MM.1S (cell line): ENCODE results near the gene DGCR6L.
"Not testable (repeated sequence)": the region's sequence is repeated elsewhere in the genome, so short reads cannot be mapped to it uniquely, and the experiment has no call there.

Experiments
- DNase-seq: peaks from one replicate; pipeline ENCODE4 v3.0.0-alpha.2; 2015
- H2AFZ ChIP-seq: fragments of 300-600 bp; sonication (generic); 2 replicates; pipeline ENCODE4 v1.6.0; 2016; ENCODE audit warnings: antibody characterized with exemption, low read length
- H3F3A ChIP-seq: fragments of 300-600 bp; sonication (generic); 2 replicates; pipeline ENCODE4 v1.6.1; 2016; ENCODE audit warnings: mild to moderate bottlenecking, antibody characterized with exemption, low read length, moderate library complexity, mixed read lengths; ENCODE audit not compliant: insufficient read depth
- H3K27ac ChIP-seq: fragments of 300-600 bp; sonication (generic); 2 replicates; pipeline ENCODE4 v1.5.1; 2016; ENCODE audit warnings: mild to moderate bottlenecking, low read length
- H3K27me3 ChIP-seq: fragments of 300-600 bp; sonication (generic); replicated peaks from 2 replicates; pipeline ENCODE4 v1.6.0; 2016; ENCODE audit warnings: low read length; ENCODE audit not compliant: insufficient read depth
- H3K36me3 ChIP-seq: fragments of 300-600 bp; sonication (generic); replicated peaks from 2 replicates; pipeline ENCODE4 v1.6.1; 2016; ENCODE audit warnings: mild to moderate bottlenecking, low read length, mixed read lengths; ENCODE audit not compliant: insufficient read depth
- H3K4me1 ChIP-seq: fragments of 300-600 bp; sonication (generic); 2 replicates; pipeline ENCODE4 v1.6.1; 2016; ENCODE audit warnings: low read length, mixed read lengths
- H3K4me2 ChIP-seq: fragments of 300-600 bp; sonication (generic); 2 replicates; pipeline ENCODE4 v1.6.0; 2016; ENCODE audit warnings: low read depth, low read length
- H3K4me3 ChIP-seq: fragments of 300-600 bp; sonication (generic); 2 replicates; pipeline ENCODE4 v1.5.1; 2016; ENCODE audit warnings: low read length, mixed read lengths
- H3K79me2 ChIP-seq: fragments of 300-600 bp; sonication (generic); 2 replicates; pipeline ENCODE4 v1.6.1; 2016; ENCODE audit warnings: mixed run types, low read length, mixed read lengths
- H3K9ac ChIP-seq: fragments of 300-600 bp; sonication (generic); 2 replicates; pipeline ENCODE4 v1.6.1; 2016; ENCODE audit warnings: low read length, mixed read lengths
- H3K9me2 ChIP-seq: fragments of 300-600 bp; sonication (generic); replicated peaks from 2 replicates; pipeline ENCODE4 v1.6.1; 2016; ENCODE audit warnings: mild to moderate bottlenecking, low read length, mixed read lengths; ENCODE audit not compliant: insufficient read depth
- H3K9me3 ChIP-seq: fragments of 300-600 bp; sonication (generic); replicated peaks from 2 replicates; pipeline ENCODE4 v1.6.1; 2016; ENCODE audit warnings: mild to moderate bottlenecking, low read length, mixed read lengths; ENCODE audit not compliant: insufficient read depth
- H4K20me1 ChIP-seq: fragments of 300-600 bp; sonication (generic); 2 replicates; pipeline ENCODE4 v1.6.1; 2016; ENCODE audit warnings: mild to moderate bottlenecking, low read length, moderate library complexity, mixed read lengths; ENCODE audit not compliant: insufficient read depth
- CTCF ChIP-seq: fragments of 300-600 bp; sonication (generic); IDR thresholded peaks from 2 replicates; pipeline ENCODE4 v1.5.1; 2016; ENCODE audit warnings: antibody characterized with exemption, low read length, mixed read lengths
- EZH2 ChIP-seq: fragments of 300-600 bp; sonication (generic); optimal IDR thresholded peaks from 2 replicates; pipeline ENCODE3; 2017; ENCODE audit warnings: low read depth, mild to moderate bottlenecking, antibody characterized with exemption, low read length, mixed read lengths
- EZH2phosphoT487 ChIP-seq: fragments of 300-600 bp; sonication (generic); IDR thresholded peaks from 2 replicates; pipeline ENCODE4 v1.6.1; 2018; ENCODE audit warnings: antibody characterized with exemption, low read length

DGCR6L gene

GRCh38 chr22:20312396-20313191 is 7.3 kb downstream of the DGCR6L start:
- Histone ChIP-seq H3K79me2 (peaks cover 11% of the 10 kb centered on the region), H3K27me3 (no peaks in the 10 kb centered on the region), H3K4me3 (no peak overlapping the region), H3K36me3 (no peaks in the 10 kb centered on the region), H3K27ac (no peak overlapping the region), H3K4me1 (no peaks in the 10 kb centered on the region), H2AFZ (no peak overlapping the region), H3K9ac (no peak overlapping the region), H3K9me3 (no peaks in the 10 kb centered on the region), H4K20me1 (no peaks in the 10 kb centered on the region), H3K9me2 (no peaks in the 10 kb centered on the region), H3K4me2 (no peak overlapping the region), H3F3A (no peaks in the 10 kb centered on the region)
- no peak for TF ChIP-seq CTCF
- no peak for TF ChIP-seq EZH2phosphoT487
- TF ChIP-seq EZH2 = no peak
- no peak for DNase-seq

GRCh38 chr22:20311249-20312062 is 8.4 kb downstream of the DGCR6L start:
- H3K9me3 ChIP-seq, H3K9ac ChIP-seq, DNase-seq, H3K4me3 ChIP-seq, H3K27me3 ChIP-seq, H3K36me3 ChIP-seq, H3K9me2 ChIP-seq, H4K20me1 ChIP-seq, H3K4me2 ChIP-seq, H3K27ac ChIP-seq, H3K79me2 ChIP-seq, H3K4me1 ChIP-seq, H3F3A ChIP-seq, H2AFZ ChIP-seq: not testable (repeated sequence)

GRCh38 chr22:20310773-20311172 is 9.1 kb downstream of the DGCR6L start:
- not testable (repeated sequence) for DNase-seq, H3K4me1 ChIP-seq, H3K36me3 ChIP-seq, H3K4me2 ChIP-seq, H3K79me2 ChIP-seq, H4K20me1 ChIP-seq, H3K9ac ChIP-seq, H3K27ac ChIP-seq, H3K4me3 ChIP-seq, H3K9me3 ChIP-seq, H2AFZ ChIP-seq, H3F3A ChIP-seq, H3K9me2 ChIP-seq, H3K27me3 ChIP-seq

GRCh38 chr22:20310180-20310579 is 9.7 kb downstream of the DGCR6L start:
- not testable (repeated sequence) for H3F3A ChIP-seq, H3K27ac ChIP-seq, DNase-seq, H3K27me3 ChIP-seq, H3K4me1 ChIP-seq, H3K79me2 ChIP-seq, H2AFZ ChIP-seq, H3K4me3 ChIP-seq, H3K9ac ChIP-seq, H3K9me3 ChIP-seq, H3K9me2 ChIP-seq, H3K4me2 ChIP-seq, H4K20me1 ChIP-seq, H3K36me3 ChIP-seq

GRCh38 chr22:20308806-20309650 is 10.8 kb downstream of the DGCR6L start:
- H3K9ac ChIP-seq, H3F3A ChIP-seq, H3K9me3 ChIP-seq, H3K27me3 ChIP-seq, H3K27ac ChIP-seq, H3K9me2 ChIP-seq, H3K4me3 ChIP-seq, H3K4me2 ChIP-seq, H4K20me1 ChIP-seq, H3K36me3 ChIP-seq, H3K79me2 ChIP-seq, DNase-seq, H2AFZ ChIP-seq, H3K4me1 ChIP-seq: not testable (repeated sequence)

GRCh38 chr22:20307448-20308447 is 12.1 kb downstream of the DGCR6L start:
- H3K27ac ChIP-seq = not testable (repeated sequence)

More at GRCh38 chr22:20307448-20308447, 12.1 kb downstream of the DGCR6L start:
- H3K27me3 ChIP-seq, H3K4me1 ChIP-seq, H3F3A ChIP-seq, H3K79me2 ChIP-seq, DNase-seq, H3K9ac ChIP-seq, H3K9me3 ChIP-seq, H3K4me3 ChIP-seq, H2AFZ ChIP-seq, H3K4me2 ChIP-seq, H3K36me3 ChIP-seq, H4K20me1 ChIP-seq, H3K9me2 ChIP-seq: not testable (repeated sequence)
